ENCODE results near the gene SEMA3C.

Gene SEMA3C

DNA sequence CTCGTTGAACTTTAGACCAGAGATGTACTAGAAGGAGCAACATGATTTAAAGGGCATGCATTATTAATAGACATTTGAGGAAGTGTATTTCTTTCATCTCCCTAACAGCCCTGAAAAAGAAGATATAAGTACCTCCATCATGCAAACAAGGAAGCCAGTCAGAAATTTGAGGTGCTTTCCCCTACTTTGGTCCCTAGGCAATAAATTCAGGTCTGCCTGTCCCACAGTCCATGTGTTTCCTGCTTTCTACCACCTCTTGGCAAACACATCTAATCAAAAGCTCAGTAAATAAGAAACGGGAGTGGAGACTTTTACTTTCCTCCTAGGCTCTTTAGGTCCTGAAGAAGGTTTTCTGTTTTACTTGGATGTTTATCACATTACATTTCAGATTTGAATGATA is 5.2 kb upstream of the SEMA3C start:
- no peak for DNase-seq

GRCh38 chr7:80923211-80923612 is 4.4 kb upstream of the SEMA3C start:
- DNase-seq, result no peak

GRCh38 chr7:80922253-80923049 is 3.6 kb upstream of the SEMA3C start:
- DNase-seq, result no peak

DNA sequence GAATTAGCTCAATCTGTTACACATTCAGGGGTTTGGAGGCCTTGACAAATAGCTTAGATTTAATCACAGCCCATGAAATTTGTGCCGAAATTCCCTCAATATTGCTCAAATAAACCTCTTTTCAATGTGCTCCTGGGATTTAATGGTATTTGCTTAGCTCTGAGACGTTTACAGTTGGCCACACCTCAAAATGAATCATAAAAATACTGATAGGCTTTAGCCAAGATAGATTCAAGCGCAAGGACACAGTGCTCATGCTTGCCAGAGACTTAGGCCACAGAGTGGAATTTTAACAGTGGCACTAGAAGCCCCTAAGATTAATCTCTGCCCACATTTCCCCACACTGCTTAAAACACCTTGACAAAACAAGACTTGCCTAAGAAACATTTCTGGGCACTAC is 2.3 kb upstream of the SEMA3C start:
- no peak for DNase-seq

DNA sequence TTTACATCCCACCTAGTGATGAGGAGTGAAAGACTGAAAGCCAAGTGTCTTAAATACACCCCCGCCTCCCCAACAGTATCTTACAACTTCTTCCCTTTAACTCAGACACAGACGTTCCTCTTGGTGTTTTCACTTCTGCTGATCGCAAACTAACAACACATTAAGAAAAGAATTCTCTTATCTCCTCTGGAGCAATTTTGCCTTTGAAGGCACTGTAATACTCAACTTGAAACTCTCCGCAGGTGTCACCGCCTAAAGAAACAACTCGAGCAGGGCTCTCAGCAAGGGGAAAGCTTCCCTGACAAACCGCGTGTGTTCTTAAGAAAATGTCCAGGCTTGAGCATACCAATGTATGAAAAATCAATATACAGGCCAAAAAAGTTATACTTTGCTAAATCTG is 452 bp downstream of the SEMA3C start:
- DNase-seq, result no peak

GRCh38 chr7:80916770-80917741 is 1.8 kb downstream of the SEMA3C start:
- no peak for DNase-seq

- DNase-seq, result no peak
Observed at GRCh38 chr7:80910228-80910627, 8.6 kb downstream of the SEMA3C start.

DNA sequence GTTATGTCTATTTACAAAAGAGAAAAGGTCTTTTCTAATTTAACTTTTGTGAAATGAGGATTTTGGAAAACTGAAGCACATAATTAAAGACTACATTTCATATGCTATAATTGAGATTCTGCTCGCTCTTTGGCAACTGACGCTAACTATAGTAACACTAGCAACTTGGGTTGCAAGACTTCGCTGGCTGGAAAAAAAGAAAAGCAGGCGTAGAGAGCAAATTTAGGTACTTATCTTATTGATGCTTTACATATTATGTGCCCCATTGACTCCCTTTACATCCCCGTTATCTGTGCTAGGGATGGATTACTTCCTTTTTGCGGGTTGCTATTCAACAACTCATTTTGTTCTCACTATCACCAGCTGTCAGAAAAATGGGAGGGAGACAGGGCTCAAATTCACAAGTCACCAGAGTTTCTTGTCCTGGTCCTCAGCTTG is 10.5 kb downstream of the SEMA3C start:
- DNase-seq, result no peak

DNA sequence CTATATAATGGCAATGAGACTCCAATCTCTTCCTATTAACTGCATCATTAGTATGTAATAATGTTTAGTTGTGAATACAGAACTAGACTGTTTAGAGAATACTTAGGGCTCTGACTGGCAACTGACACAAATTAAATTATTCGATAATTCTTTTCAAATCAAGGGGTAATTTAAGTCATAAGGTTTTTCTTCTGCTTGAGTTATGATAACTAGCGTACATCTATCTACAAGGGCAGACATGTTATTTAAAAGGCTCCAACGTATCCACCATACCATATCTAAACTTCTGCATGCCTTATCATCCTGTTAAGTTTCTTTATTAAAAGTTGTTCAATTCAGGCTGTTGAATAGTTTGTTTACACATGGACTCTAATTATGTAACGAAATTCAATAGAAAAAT is 11.2 kb downstream of the SEMA3C start:
- no peak for DNase-seq

GRCh38 chr7:80907141-80907601 is 11.7 kb downstream of the SEMA3C start:
- DNase-seq, result no peak

DNA sequence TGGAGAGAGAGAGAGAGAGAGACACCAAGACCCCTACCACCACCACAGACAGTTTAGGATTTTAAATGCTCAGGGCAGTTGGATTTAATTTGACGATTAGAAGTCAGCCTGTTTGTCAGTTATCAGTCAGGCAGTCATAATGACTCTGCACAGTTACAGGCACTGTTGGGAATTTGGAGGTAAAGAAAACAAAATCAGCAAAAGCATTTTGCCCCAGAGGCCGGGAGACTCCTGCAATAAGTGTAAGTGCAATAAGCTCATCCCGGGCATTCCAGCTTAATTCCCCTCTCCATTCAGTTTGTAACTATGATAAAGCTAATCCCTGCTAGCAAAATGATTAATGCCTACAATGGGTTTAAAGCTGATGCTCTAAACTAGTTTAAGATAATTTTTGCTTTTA is 13.5 kb downstream of the SEMA3C start:
- DNase-seq, result no peak

DNA sequence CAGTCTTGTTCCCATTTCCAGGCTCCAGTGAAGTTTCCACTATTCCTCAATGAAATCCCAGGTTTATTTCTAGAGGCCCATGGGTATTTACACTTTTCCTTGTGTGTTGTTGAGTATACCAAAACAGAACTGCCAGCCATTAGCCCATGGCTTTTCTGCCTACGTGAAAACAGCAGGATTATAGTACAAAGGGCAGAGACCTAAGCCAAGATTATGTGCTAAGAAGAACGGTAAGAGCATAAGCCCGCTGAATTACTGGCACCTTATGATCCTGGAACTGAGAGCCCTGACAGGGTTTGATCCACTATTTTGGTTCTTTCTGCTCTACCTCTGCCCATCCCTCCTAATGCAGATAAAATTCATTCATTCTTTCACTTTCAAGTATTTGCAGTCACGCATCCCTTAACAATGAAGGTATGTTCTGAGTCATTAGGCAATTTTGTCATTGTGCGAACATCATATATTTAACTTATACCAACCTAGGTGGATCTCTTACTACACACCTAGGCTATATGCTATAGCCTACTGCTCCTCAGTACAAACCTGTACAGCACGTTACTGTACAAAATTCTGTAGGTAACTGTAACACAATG is 16.0 kb downstream of the SEMA3C start:
- no peak for DNase-seq

DNA sequence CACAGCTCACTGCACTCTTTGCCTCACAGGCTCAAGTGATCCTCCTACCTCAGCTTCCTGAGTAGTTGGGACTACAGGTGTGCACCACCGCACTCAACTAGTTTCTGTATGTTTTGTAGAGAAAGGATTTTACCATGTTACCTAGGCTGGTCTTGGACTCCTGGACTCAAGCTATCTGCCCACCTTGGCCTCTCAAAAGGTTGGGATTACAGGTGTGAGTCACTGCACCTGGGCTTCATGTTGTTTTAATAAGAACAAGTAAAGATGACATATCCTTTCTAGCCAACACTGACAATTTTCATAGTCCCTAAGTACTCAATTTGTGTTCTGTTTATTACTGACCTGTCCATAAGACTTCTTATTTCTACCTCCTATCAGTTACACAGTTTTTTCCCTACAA is 16.8 kb downstream of the SEMA3C start:
- DNase-seq, result no peak

DNA sequence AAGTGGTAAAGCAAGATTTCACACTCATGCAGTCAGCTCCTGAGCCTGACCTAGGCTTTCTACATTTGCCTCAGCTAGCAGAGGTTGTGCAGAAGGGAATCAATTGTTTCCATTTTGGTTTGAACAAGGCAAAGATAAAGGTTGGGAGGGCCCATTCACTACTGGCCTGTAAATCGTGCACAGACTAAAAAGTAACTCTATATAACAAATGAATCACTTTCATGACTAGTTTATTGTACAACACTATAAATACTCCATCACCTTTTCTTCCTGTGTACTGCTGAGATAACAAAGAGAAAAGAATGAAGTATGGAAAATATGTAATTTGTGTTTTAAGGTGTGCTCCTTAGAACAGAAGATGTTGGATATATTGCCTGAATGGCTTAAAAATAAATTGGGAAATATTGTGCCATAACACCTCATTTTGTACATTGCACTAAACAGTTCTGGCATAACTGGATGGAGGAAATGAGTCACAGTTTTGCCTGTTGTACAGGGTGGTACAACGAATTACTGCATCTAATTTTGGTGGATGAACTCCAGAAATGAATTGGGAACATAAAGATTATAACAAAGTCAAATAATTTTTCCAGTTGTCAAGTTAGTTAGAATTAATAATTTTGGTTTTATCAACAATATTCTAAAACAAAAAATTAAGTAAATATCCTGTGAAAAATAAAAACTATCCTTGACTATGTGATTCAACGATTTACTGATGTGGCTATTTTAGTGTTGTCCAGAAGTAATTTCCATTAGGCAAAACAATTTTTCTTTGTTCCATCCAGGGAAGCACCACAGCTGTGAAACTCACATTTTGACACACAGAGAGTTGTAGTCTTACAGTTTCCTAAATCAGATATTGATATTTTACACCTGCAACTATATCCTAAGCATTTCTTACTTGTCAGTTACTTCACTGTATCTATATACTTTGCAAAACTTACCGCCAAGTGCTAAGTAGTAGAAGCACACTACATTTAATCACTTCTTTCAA is 18.0 kb downstream of the SEMA3C start:
- no peak for DNase-seq

DNA sequence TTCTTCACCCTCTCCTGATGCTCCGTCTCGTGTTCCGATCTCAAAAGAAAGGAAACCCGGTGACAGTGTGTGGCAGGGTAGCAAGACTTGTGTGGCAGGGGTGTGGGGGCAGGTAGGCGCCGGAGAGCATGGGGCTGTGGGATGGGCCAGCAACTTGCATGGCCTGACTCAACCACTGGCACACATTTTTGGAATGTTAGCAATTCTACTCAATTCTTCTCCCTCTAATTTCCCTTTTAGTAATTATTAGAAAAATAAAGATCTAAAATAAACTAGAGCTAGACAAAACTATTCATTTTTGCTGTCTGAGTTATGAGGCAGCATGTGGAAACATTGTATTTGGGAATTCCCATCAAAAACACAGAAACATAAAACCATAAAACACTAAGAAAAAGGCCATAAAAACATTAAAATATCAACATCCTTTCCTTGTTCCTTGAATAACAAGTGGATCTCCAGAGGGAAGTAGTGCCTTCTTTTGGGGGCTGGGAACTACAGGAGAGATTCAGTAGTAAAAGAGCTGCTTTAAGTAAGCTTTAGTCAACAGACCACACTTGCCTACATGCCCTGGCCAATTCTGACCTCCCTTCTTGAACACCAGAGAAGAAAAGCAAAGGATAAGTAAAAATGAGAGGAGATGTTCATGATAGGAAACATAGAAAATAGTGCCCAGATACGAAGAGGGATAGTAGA is 21.8 kb downstream of the SEMA3C start:
- DNase-seq, result no peak

DNA sequence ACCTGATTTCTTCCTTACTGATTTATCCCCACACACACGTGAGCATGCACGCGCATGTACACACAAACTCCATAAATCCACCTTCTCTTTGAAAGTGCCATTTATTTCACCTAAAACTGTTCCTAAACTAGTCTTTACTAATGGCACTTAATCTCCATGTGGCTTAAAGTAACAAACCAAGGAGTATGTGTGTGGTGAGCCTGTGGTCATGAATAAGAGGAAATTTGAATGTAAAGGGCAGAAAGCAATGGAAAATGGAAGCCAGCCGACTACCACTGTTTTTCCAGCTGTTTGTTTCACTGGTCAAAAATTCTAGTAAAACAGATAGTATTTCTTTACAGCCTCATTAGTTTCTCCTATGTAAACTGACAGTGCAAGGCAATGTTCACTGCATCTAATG is 23.8 kb downstream of the SEMA3C start:
- no peak for DNase-seq

GRCh38 chr7:80891259-80891544 is 27.6 kb downstream of the SEMA3C start:
- no peak for DNase-seq

DNA sequence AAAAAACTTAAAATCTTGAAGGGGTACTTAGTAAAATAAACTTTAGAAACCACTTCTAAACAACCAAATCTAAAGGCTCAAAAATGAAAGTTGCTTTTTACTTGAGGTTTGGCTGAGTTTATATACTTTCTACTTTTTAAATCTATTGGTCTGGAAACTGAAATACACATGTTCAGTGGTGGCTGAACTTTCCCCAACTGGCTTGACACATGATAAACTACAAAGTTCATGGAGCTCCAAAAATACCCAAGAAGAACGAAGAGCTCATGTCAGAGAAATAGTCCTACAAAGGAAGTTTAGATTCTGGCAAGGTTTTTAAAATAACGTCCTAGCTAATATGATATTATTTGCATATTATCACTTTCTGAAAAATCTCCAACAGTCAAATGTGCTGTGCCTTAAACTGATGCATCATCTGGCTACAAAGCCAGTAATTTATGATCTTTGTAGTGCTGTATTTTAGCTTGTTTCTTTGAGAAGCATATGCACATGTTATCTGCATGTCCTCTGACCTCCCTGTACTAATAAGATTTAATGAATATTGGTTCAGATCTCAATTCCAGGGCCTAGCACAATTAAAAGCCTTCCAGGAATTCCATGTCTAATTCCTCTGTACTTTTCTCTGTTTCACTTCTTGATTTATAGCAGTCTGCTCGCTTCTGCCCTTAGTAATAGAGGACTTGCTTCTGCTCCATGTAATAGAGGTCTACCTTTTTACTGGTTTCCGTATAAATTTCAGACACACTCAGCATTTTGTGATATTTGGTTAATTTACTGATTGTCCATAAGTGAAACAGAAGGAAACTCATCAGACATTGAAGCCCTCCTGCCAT is 28.2 kb downstream of the SEMA3C start:
- DNase-seq, result no peak

GRCh38 chr7:80889525-80889924 is 29.3 kb downstream of the SEMA3C start:
- no peak for DNase-seq

GRCh38 chr7:80885757-80886156 is 33.1 kb downstream of the SEMA3C start:
- DNase-seq, result no peak
